Endodermal cell (in vitro differentiated cells): ENCODE measurements around the gene STAC2. TPM values are rescaled to one million over a fixed set of nuclear protein-coding genes. Genes with fewer than 3 reads are reported as not detected.

Experiments used
- DNase-seq: peaks from one replicate; pipeline ENCODE4 v3.0.0-alpha.2; 2017
- H3K27ac ChIP-seq: 2 replicates; pipeline ENCODE4 v1.5.1; 2013; ENCODE audit warnings: mild to moderate bottlenecking, low read depth, low read length, moderate library complexity
- H3K27me3 ChIP-seq: 2 replicates; pipeline ENCODE4 v1.6.1; 2013; ENCODE audit warnings: mild to moderate bottlenecking, low read length, moderate library complexity; ENCODE audit not compliant: insufficient read depth, control insufficient read depth, poor library complexity, severe bottlenecking
- H3K36me3 ChIP-seq: 2 replicates; pipeline ENCODE4 v1.7.0; 2013; ENCODE audit warnings: mild to moderate bottlenecking, low read length, moderate library complexity; ENCODE audit not compliant: control insufficient read depth, insufficient read depth
- H3K4me1 ChIP-seq: one replicate; pipeline ENCODE4 v1.7.0; 2013; ENCODE audit warnings: low read length; ENCODE audit not compliant: control insufficient read depth, insufficient read depth
- H3K4me3 ChIP-seq: 2 replicates; pipeline ENCODE4 v1.5.1; 2013; ENCODE audit warnings: mild to moderate bottlenecking, low read length, moderate library complexity
- H3K9ac ChIP-seq: 2 replicates; pipeline ENCODE4 v1.6.1; 2013; ENCODE audit warnings: mild to moderate bottlenecking, low read length, moderate library complexity; ENCODE audit not compliant: poor library complexity, severe bottlenecking; ENCODE audit errors: extremely low read depth
- H3K9me3 ChIP-seq: 2 replicates; pipeline ENCODE4 v1.6.1; 2013; ENCODE audit warnings: mild to moderate bottlenecking, low read length, moderate library complexity; ENCODE audit not compliant: control insufficient read depth
- H3K27ac Mint-ChIP-seq: 2 replicates; pipeline ENCODE4 v1.8.0; 2020; ENCODE audit warnings: mixed read lengths
- H3K27me3 Mint-ChIP-seq: 2 replicates; pipeline ENCODE4 v1.8.0; 2021; ENCODE audit warnings: mild to moderate bottlenecking, mixed read lengths; ENCODE audit not compliant: insufficient read depth
- H3K36me3 Mint-ChIP-seq: 2 replicates; pipeline ENCODE4 v1.8.0; 2020; ENCODE audit warnings: low read depth, mixed read lengths
- H3K4me1 Mint-ChIP-seq: 2 replicates; pipeline ENCODE4 v1.8.0; 2020; ENCODE audit warnings: mixed read lengths
- H3K4me3 Mint-ChIP-seq: 2 replicates; pipeline ENCODE4 v1.8.0; 2020; ENCODE audit warnings: mild to moderate bottlenecking, moderate library complexity, mixed read lengths
- H3K9me3 Mint-ChIP-seq: 2 replicates; pipeline ENCODE4 v1.8.0; 2020; ENCODE audit warnings: mild to moderate bottlenecking, mixed read lengths
- WGBS, 2 experiments: methylation state at CpG; one replicate each; pipeline versions ENCODE4 v1.1.5 to v1.1.7; 2013; ENCODE audit warnings: missing lambda C conversion rate in 2 of 2, mixed read lengths in 1 of 2; ENCODE audit not compliant: insufficient coverage in 1 of 2, insufficient read length in 1 of 2; 5-methylcytosine and 5-hydroxymethylcytosine counted together
- total RNA-seq, 2 donors: library from RNA; stranded (reverse); fragmentation: NEBNext Ultra II Directional in 1 of 2; extraction: Animal tissue kit (Norgen Biotek cat#: 25700) in 1 of 2; gene quantifications; 2 replicates in 1 of 2; 3 replicates in 1 of 2; pipeline ENCODE4 v1.2.1, GENCODE V29; 2021
- TF ChIP-seq, protein P1 (sequence below): fragments of 200-600 bp; sonication (generic); conservative IDR thresholded peaks from 2 replicates; pipeline ENCODE4 v1.5.0; 2021; ENCODE audit warnings: antibody characterized with exemption, mild to moderate bottlenecking

STAC2 gene
- total RNA-seq, 2 donors from 2014 or later = 0.35 to 0.46 TPM

DNA sequence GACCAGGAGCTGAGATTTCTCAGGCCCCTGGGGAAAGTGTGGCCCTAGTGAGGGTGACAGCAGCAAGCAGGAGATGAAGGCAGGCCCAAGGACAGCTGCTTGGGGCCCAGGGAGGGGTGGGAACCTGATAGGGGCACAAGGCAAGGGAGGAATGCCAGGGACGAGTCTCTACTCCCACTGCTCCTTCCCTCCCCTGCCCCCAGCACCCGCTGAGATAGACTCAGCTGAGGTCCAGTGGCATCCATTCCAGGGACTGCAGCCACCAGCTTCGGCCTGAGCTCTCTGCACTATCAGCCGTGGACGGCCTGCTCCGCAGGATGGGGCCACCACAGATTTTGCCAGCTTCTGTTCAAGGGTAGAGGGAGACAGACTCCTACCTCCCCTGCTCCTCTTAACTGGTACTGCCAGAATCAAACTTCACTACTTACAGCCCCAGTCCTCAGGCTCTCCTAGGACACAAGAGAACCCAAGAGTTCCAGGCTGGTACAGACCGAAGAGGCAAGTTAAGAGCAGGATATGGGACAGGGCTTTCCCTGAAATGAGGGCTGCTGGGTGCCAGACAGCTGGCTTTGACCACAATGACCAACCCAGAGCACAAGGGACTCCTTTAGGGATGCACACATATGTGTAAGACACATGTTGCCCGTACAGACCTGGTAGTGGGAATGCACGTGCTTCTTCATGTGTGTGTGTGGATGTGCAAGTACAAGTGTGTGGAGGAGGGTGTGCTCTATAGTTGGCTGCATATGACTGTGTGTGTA, 33.8 kb downstream of the STAC2 start:
- Histone ChIP-seq H3K4me3 (no peak overlapping the region), H3K4me1 (no peaks in the 10 kb centered on the region), H3K9ac (no peak overlapping the region), H3K27ac (no peak overlapping the region), H3K36me3 (peaks cover 18% of the 10 kb centered on the region), H3K9me3 (no peaks in the 10 kb centered on the region), H3K27me3 (no peaks in the 10 kb centered on the region)
- Mint-ChIP-seq H3K27ac (no peak overlapping the region), H3K36me3 (peaks cover 24% of the 10 kb centered on the region), H3K27me3 (no peaks in the 10 kb centered on the region), H3K4me1 (peaks cover 11% of the 10 kb centered on the region), H3K4me3 (no peak overlapping the region), H3K9me3 (no peaks in the 10 kb centered on the region)
- WGBS, 2 experiments = 93 to 98% methylated on average over 6 to 9 of the region's 9 CpGs
- TF ChIP-seq, protein P1, sequence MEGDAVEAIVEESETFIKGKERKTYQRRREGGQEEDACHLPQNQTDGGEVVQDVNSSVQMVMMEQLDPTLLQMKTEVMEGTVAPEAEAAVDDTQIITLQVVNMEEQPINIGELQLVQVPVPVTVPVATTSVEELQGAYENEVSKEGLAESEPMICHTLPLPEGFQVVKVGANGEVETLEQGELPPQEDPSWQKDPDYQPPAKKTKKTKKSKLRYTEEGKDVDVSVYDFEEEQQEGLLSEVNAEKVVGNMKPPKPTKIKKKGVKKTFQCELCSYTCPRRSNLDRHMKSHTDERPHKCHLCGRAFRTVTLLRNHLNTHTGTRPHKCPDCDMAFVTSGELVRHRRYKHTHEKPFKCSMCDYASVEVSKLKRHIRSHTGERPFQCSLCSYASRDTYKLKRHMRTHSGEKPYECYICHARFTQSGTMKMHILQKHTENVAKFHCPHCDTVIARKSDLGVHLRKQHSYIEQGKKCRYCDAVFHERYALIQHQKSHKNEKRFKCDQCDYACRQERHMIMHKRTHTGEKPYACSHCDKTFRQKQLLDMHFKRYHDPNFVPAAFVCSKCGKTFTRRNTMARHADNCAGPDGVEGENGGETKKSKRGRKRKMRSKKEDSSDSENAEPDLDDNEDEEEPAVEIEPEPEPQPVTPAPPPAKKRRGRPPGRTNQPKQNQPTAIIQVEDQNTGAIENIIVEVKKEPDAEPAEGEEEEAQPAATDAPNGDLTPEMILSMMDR = no peak
- no peak for DNase-seq

DNA sequence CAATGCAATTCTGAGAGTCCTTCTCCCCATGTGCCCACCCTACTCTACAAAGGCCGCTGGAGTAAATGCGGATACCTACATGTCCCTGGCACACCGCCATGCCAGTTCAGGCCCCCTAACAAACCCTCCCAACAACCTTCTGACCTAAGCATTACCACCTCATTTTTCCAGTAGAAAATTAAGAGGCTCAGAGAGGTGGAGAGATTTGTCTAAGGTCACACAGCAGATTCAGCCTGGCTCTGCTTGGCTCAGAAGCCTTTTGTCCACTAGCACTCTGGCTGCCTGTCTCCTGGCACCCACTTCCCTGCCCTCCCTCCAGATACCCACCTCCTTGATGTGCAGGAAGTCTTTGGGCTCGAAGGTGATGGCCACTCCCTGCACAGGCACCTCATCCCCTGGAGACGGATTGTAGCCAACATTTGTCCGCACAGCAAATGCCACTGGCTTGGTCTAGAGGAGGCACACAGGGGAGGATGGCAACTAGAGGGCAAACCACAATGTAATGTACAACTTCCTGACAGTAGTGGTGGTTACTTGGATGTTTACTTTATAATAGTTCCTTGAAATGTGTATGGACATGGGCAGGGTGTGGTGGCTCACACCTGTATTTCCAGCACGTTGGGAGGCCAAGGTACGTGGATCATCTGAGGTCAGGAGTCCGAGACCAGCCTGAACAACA, 38.5 kb downstream of the STAC2 start:
- Histone ChIP-seq H3K27ac (no peak overlapping the region), H3K4me1 (no peaks in the 10 kb centered on the region), H3K4me3 (no peak overlapping the region), H3K9me3 (no peaks in the 10 kb centered on the region), H3K9ac (no peak overlapping the region), H3K27me3 (no peaks in the 10 kb centered on the region), H3K36me3 (peaks cover 18% of the 10 kb centered on the region)
- no peaks in the 10 kb centered on the region for H3K9me3 Mint-ChIP-seq
- H3K27ac Mint-ChIP-seq = no peak overlapping the region
- peaks cover 31% of the 10 kb centered on the region for H3K36me3 Mint-ChIP-seq
- no peaks in the 10 kb centered on the region for H3K4me1 Mint-ChIP-seq
- WGBS, 2 experiments = 92 to 93% methylated on average over 5 to 9 of the region's 9 CpGs
- H3K4me3 Mint-ChIP-seq = no peak overlapping the region
- no peak for DNase-seq
- TF ChIP-seq, protein P1 = no peak
- H3K27me3 Mint-ChIP-seq = no peaks in the 10 kb centered on the region

DNA sequence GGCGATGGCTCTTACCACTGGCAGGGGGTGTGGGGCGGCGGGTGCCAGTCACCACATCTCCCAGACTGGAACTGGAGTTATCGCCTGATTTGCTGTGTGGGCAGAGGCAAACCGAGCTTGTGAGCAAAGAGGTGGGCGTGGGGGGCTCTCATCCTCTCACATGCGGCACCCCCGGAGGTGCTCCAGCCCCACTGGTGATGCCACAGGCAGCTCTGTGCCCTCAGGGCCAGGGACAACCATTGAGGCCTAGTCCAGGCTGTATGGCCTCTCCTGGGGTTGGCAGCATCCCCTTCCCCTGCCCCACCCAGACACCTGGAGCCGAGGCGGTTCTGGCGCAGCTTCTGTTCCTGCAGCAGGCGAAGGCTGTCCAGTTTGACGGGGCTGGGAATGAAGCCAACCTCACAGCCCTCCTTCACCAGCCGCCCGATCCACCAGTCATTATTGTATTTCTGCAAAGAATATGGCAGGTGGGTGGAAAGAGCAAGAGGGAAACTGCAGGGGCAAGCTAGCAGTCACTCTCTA, 39.2 kb downstream of the STAC2 start:
- Mint-ChIP-seq H3K27ac (no peak overlapping the region), H3K36me3 (peaks cover 29% of the 10 kb centered on the region)
- H3K9ac ChIP-seq = no peak overlapping the region

More for the DNA sequence above, 39.2 kb downstream of the STAC2 start:
- Histone ChIP-seq H3K36me3 (peaks cover 18% of the 10 kb centered on the region), H3K4me1 (no peaks in the 10 kb centered on the region), H3K27me3 (no peaks in the 10 kb centered on the region), H3K9me3 (no peaks in the 10 kb centered on the region), H3K27ac (no peak overlapping the region), H3K4me3 (no peak overlapping the region)
- Mint-ChIP-seq H3K4me3 (no peak overlapping the region), H3K27me3 (no peaks in the 10 kb centered on the region), H3K4me1 (no peaks in the 10 kb centered on the region), H3K9me3 (no peaks in the 10 kb centered on the region)
- 91% methylated on average over 9 to 15 of the region's 15 CpGs for WGBS, 2 experiments
- TF ChIP-seq, protein P1 = no peak
- no peak for DNase-seq
